GM21390 (cell line): Measurements from ENCODE around the gene COPA.

Source experiments
- ATAC-seq: cut with Tn5 transposase; IDR thresholded peaks from one replicate; pipeline ENCODE4 v1.9.1; 2021; ENCODE audit not compliant: unreplicated experiment

Gene COPA

DNA sequence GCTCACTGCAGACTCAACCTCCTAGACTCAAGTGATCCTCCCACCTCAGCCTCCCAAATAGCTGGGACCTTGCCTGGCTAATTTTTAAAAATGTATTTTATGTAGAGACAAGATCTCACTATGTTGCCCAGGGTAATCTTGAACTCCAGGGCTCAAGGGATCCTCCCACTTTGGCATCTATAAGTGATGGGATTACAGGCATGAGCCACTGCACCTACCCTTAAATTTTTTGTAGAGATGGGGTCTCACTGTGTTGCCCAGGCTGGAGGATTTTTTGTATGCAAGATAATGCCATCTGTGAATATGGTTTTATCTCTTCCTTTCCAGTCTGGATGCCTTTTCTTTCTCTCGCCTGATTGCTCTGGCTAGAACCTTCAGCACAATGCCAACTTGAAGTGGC is 72.0 kb downstream of the COPA start:
- ATAC-seq = no peak

DNA sequence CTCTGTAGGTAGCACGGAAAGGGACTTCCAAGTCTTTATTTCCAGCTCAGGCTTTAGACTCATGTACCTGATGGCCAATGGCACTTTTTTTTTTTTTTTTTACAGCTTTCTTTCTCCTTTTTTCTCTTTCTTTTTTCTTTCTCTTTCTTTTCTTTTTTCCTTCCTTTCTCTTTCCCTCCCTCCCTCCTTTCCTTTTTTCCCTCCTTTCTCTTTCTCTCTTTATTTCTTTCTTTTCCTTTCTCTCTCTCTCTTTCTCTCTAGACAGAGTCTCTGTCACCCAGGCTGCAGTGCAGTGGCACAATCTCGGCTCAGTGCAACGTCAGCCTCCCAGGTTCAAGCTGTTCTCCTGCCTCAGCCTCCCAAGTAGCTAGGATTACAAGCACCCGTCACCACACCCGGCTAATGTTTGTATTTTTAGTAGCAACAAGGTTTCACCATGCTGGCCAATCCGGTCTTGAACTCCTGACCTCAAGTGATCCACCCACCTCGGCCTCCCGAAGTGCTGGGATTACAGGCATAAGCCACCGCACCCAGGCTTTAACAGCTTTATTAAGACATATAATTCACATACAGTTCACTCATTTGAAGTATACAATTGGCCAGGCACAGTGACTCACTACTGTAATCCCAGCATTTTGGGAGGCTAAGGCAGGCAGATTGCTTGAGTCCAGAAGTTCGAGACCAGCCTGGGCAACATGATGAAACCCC is 75.6 kb downstream of the COPA start:
- no peak for ATAC-seq

DNA sequence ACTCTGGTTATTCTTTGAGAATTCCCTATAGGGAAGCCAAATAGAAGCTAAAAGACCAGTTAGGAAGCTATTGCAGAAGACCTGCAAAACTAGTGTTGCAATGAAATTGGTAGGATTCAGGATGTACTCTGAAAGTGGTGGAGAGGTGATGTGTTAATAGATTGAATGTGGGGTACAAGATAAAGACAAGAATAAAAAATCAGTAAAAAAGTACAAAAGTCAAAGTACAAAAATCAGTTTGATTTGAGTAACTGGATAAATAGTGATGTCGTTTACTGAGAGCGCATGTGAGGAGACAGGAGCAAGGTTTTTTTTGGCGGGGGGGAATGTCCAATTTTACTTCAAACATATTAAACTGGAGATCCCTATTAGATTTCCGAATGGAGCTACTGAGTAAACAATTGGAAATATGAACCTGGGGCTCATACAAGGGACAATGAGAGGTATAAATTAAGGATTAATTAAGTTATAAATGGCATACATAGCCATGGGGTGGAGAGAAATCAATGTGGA is 78.2 kb downstream of the COPA start:
- ATAC-seq = no peak

DNA sequence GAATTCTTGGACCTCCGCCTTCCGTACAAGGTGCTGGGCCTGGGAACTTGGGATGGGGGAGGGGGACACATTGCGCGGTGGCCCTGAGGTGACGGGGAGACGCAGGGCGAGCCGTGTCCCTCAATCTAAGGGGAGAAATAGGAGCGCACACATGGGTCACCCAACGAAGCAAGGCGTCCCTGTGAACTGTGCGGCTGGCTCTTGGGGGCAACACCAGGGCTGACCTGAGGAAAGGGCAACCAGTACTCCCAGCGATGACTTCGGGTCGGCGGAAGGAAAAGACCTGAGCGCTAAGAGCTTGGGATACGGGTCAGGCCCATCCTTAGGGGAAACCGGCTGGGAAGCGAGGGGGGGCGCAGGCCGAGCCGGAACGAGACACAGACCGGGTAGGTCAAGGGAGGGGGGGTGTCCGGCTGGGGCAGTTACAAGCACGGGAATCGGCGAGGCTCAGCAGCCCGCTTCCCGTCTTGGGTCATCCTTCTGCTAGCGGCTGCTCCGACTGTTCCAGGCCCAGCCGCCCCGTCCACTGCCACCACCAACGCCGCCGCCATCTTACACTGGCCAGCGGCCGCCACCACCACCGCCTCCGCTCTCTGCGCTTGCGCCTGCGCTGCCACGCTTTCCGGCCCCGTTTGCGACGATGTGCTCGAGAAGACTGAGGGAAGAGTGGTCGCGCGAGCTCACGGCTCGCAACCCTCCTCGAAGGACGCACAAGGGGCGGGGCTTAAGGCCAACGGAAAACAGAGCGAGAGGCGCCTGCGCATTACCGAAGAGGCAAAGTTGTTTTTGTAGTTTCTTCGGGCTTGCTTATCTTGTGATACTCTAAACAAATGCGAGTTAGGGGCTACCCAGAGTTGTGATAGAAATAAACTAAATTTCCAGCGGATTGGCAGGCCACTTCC is 80.9 kb downstream of the COPA start, which contains the start of gene DCAF8:
Gene DCAF8 (minus strand): TSS at position 657 of the 902 bp plus-strand sequence. CDS start 18,541 bp downstream, outside the sequence.
- ATAC-seq = peak; percentile 79

DNA sequence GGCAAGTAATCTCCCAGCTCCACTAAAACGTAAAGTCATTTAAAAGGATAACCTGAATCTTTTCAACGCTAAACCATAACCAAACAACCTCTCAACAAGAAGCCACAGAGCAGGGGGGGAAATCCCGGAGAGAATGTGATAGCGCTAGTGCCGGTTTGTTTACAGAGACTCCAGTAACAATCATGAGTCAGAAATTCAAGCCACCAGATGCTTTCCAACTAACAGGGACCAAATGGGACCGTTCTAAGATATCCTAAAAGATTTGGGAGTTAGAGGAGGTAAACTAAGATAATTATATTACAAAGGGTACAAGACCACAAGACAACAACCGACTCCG is 81.5 kb downstream of the COPA start:
- ATAC-seq = peak; percentile 26

DNA sequence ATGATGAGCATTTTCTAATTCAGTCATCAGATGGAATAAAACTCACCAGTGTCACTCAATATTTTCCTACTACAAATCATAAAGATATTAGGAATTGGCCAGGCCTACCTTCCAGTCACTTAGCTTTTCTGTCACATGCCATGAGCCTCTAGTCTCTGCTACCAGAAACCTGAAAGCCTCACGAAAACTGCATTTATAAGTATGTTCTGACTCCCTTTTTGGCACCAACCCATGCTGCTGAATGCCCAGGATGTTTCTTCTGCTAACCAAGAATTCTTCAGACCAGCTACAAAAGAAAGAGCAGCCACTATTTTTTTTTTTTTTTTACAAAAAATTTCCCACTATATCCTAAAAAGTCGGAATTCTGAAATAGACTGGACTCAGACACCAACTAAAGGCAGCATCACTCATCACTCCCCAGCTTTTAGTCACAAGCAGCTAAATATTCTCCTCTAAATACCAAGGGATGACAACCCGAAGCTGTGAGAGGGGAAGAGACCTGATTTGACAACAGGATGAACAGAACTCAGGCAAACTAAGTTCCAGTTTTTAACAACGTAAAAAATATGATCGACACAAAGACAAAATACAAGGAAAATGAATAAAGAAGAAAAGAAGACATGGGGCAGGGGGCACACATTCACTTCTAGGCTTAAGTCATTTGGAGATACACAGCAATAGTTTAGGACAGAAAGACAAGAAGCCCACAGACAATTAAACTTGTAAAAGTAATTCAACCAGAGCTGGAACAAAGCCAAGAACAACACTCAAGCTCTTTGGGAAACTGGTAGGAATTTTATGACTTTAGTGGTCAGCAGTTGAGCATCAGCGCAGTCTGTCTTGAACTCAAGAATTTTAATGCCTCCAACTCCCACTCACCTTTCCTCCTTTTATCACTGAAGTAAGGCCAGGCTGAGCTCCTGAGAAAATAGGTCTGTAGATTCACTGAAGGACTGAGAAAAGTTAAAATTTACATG is 82.4 kb downstream of the COPA start:
- ATAC-seq = no peak

DNA sequence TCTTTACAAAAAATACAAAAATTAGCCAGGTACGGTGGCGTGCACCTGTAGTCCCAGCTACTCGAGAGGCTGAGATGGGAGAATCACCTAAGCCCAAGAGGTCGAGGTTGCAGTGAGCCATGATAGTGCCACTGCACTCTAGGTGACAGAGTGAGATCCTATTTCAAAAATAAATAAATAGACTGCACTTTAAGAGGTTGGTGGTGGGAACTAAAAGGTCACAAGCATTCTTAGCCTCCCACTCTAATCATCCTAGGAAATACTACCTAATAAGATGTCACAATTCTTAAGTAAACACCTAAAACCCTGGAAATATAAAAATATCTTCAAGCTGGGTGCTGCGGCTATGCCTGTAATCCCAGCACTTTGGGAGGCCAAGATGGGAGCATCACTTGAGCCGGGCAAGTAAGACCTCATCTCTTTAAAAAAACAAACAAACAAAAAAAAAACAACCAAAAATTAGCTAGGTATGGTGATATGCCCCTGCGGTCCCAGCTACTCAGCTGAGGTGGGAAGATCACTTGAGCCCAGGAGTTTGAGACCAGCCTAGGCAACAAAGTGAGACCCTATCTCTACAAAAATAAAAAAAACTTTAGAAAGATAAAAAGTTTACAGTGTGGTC is 84.8 kb downstream of the COPA start:
- ATAC-seq = no peak

DNA sequence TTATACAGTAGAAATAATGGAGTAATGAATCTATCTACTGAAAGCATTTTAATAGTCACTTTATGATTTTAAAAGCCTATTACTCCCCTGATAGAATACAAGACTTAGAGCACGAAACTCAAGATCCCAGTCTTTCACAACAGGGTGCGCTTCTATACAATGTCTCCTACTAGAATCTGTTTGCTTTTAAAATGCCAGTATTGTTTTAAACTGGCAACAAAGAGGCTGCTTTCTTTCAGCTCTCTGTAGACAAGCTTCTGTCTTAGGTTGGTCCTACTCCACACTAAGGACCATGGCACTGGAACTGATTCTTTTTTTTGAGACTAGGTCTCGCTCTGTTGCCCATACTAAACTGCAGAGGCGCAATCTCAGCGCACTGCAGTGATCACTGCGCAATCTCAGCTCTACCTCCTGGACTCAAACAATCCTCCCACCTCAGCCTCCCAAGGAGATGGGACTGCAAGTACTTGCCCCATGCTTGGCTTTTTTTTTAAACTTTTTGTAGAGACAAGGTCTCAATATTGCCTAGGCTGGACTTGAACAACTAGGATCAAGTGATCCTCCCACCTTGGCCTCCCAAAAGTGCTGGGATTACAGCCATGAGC is 85.5 kb downstream of the COPA start:
- ATAC-seq = no peak

DNA sequence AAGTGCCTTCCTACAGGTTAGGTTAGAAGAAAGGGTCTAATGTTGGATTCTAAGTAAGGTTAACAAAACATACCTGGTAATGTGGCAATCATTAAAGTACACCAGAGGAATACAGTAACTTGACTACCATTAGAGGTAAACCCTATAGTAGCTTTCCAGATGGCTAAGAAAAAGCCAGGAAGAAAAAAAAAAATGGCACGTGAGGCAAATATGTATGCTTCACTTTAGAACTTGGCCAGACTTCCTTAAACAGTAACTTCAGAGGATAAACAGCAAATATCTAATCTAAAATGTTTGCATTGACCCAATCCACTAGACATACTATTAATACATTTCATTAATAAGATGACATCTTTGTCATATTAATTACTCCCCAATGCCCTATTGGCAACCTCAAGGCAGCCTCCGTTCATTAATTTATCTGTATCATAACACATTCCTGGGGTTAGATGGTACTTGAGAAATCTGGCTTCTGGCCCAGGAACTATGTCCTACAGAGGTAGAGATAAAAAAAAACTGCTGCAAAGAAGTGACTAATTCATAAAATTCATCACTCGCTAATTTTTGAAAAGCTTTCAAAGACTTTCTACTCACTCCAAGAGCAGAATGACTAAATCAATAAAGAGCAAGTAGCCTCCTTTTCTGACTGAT is 86.5 kb downstream of the COPA start:
- no peak for ATAC-seq

DNA sequence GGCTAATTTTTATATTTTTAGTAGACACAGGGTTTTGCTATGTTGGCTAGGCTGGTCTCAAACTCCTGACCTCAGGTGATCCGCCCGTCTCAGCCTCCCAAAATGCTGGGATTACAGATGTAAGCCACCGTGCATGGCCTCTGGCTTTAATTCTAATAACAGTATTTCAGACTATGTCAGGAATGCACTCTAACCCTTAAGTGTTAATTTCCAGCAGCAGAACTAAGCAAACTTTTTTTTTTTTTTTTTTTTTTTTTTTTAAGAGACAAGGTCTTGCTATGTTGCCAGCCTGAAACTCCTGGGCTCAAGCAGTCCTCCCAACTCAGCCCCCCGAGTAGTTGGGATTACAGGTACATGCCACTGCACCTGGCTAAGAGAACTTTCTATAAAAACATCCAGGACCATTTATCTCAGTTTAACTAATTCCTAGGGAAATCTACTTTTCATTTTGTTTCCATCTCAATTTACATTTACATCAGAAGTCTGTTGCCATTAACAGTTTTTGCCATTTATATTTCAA is 87.2 kb downstream of the COPA start:
- ATAC-seq = no peak

DNA sequence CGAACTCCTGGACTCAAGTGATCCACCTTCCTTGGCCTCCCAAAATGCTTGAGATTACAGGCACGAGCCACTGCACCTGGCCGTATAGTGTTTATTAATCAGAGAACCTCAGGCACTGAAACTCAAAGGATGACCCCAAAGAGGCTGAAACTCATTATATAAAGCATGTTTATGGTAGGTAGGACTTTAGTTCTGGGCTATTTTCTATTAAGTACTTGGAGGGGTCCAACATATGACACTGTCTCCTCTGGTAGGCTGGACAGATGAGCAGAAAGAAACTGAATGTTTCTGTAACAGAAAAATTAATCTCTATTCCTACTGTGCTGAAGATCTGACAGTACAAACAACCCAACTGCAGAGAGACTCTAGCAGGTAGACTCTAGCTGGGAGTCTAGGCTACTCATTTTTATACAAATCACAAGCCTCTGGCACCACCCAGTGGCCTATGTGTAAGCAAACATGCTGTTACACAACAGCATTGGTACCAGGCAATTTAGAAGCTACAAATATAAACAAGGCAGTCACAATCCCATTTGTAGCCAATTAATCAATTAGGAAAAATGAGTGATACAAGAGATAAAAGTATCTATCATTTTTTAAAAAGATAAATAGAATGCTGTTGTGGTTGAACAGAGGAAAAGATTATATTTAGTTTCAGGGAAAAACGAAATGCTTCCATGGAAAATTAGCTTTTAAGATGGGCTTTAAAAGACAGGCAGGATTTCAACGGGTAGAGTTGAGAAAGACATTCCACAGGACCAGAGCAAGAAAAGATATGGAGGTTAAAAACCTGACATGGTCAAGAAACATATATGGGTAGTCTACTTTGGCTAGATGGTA is 91.1 kb downstream of the COPA start:
- ATAC-seq = peak; percentile 80

DNA sequence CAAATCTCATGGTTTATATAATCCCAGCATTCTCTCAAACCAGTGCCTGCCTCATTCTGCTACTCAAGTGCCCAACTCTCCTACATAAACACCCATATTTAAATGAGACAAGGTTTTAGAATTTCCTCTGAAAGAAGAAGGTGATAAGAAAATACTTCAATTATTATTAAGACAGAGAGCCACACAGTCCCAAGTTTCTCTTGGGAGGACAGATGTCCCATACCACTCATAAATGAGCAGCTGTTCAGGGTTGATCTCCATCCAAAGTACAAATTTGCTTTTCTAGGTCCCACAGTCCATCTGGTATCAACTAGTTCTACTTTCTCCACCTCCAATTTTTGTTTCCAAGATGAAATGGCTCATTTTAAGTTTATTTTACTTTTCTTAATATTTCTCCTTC is 92.0 kb downstream of the COPA start:
- no peak for ATAC-seq

DNA sequence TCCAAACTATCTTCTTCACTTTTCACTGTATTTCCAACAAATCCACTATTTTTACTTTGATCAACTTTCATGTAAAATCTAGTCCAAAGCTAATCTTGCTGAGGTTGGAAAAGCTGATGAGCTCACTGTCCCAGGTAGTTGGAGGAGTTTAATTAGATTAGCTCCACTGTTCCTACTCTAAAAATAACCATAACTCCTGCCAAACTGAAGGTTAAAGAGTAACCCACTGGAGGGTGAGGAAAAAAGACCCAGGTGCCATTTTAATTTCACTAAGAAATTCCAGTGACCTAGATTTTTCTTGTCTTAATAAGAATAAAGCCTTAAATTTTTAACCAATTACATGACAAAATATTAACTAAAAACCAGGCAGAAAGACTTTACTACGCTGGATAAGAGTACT is 96.0 kb downstream of the COPA start:
- no peak for ATAC-seq

DNA sequence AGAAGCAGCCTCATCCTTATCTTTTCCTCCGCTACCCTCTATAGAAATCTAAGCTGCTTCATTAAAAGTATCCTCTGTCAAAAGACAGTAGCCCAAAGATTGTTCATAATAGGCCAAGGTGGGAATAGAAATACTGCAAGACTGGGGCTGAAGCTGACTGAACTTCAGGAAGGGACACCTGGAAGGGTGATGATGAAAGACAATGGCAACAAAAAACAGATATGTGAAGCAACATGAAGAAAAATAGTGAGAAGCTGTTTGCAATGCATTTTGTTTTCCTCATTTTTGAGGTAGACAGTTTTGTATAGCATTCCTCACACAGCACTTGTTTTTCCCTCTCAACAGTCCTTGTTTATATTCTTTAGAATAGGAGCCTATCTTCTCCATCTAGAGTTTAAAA is 97.6 kb downstream of the COPA start:
- no peak for ATAC-seq

DNA sequence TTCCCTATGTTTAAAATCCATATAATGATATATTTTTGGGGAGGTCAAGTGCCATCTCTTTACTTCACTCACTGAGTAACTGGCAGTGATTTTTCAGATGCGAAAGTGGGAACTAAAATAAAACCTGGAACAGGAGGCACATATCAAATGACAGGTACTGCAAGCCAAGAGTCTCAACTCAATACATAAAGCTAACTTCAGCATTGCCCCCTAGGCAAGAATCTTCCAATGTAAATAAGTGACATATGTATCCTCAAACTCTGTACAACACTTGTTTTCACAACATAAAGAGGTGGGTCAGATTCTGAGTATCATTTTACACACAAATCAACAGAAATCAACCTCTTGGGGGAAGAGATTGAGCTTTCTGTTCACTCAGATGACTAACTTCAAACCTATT is 98.8 kb downstream of the COPA start:
- ATAC-seq = no peak

DNA sequence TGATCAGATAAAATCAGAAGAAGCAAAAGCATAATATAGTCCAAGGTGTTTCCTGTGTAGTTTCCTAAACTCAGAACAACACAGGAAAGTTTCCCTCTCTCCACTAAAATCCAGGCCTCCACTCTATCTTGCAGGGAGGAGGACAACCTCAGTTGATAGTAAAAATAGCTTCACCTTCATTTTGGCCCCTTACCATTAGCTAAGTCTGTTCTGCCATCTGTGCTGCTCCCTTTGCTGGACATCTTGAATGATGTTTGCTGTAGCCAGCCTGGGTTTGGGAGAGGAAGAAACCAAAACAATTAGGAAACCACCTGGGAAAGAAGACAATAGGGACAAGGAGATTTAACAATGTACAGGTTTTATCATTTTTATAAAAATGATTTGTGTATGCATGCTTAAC is 99.3 kb downstream of the COPA start:
- ATAC-seq = no peak

DNA sequence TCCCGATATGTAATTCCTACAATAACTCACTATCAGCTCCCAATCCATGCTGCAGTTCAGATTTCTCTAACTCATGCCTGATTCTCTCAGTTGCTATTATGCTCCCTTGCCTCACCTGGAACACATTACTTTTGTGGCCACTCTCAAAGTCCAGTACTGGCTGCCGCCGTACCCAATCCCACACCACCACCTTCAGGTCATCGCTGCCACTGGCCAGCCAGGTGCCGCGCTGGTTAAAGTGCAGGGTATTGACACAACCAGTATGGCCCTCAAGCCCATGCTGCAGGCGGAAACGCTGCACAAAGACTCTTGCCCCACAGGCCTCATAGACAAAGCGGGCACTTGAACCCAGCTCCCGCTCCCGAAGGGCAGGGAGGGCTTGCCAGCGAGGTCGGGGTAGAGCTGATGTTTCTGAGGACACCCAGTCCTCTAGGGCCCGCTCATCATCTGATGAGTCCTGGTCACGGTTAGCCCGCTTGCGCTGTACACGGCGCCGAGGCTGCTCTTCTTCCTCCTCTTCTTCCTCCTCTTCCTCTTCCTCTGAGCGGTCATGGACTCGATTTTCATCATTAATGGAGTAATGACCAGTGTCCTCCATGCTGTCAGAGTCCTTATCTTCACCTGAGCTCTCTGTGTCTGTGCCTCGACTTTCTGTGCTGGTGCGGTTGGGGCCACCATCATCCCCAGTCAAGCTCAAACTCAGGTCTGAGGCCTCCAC is 103.3 kb downstream of the COPA start:
- ATAC-seq = no peak
